ENCODE data around the gene ROCK2. TPM values are rescaled to one million over a fixed set of nuclear protein-coding genes. Genes with fewer than 3 reads are reported as not detected.
"Not testable (repeated sequence)": the region's sequence is repeated elsewhere in the genome, so short reads cannot be mapped to it uniquely, and the experiment has no call there.

ROCK2 gene
- total RNA-seq, 1 experiment from 2014 or later = 79.3 TPM

- H3K27me3 ChIP-seq (replicated peaks); H3K27ac ChIP-seq; DNase-seq (ENCODE audit: low read depth in 1 of 2, low spot score in 2 of 2); H3K4me3 ChIP-seq; H3K9me3 ChIP-seq (replicated peaks): not testable (repeated sequence)
- Histone ChIP-seq H3K4me1 (replicated peaks) (peaks cover 15% of the 10 kb centered on the region), H3K36me3 (peaks cover 28% of the 10 kb centered on the region)
Observed at GRCh38 chr2:11252458-11252857, 92.0 kb downstream of the ROCK2 start.

GRCh38 chr2:11250400-11251196, 93.8 kb downstream of the ROCK2 start:
- no peaks in the 10 kb centered on the region for H3K27me3 ChIP-seq (replicated peaks)
- H3K27ac ChIP-seq = no peak overlapping the region
- DNase-seq (ENCODE audit: low read depth in 1 of 2, low spot score in 2 of 2) = no peak
- H3K36me3 ChIP-seq = peaks cover 36% of the 10 kb centered on the region
- H3K9me3 ChIP-seq (replicated peaks) = no peaks in the 10 kb centered on the region
- H3K4me3 ChIP-seq = no peak overlapping the region
- H3K4me1 ChIP-seq (replicated peaks) = peaks cover 17% of the 10 kb centered on the region

GRCh38 chr2:11245322-11245721, 99.1 kb downstream of the ROCK2 start:
- no peaks in the 10 kb centered on the region for H3K27me3 ChIP-seq (replicated peaks)
- H3K27ac ChIP-seq = no peak overlapping the region
- H3K4me3 ChIP-seq = no peak overlapping the region
- no peaks in the 10 kb centered on the region for H3K9me3 ChIP-seq (replicated peaks)
- H3K36me3 ChIP-seq = peaks cover 61% of the 10 kb centered on the region
- no peak for DNase-seq (ENCODE audit: low read depth in 1 of 2, low spot score in 2 of 2)
- peaks cover 3% of the 10 kb centered on the region; the same call in 1 of the 2 replicates for H3K4me1 ChIP-seq (replicated peaks)

- Histone ChIP-seq H3K9me3 (replicated peaks) (no peaks in the 10 kb centered on the region), H3K36me3 (peaks cover 58% of the 10 kb centered on the region), H3K4me1 (replicated peaks) (peaks cover 8% of the 10 kb centered on the region; the same call in 1 of the 2 replicates), H3K27me3 (replicated peaks) (no peaks in the 10 kb centered on the region), H3K4me3 (no peak overlapping the region), H3K27ac (no peak overlapping the region)
- no peak for DNase-seq (ENCODE audit: low read depth in 1 of 2, low spot score in 2 of 2)
Observed at GRCh38 chr2:11244091-11244826, 100.2 kb downstream of the ROCK2 start.

- no peaks in the 10 kb centered on the region for H3K9me3 ChIP-seq (replicated peaks)
- no peak overlapping the region for H3K27ac ChIP-seq
- no peak for DNase-seq (ENCODE audit: low read depth in 1 of 2, low spot score in 2 of 2)
- H3K4me3 ChIP-seq = no peak overlapping the region
- H3K27me3 ChIP-seq (replicated peaks) = no peaks in the 10 kb centered on the region
- H3K4me1 ChIP-seq (replicated peaks) = peaks cover 8% of the 10 kb centered on the region; the same call in 1 of the 2 replicates
- H3K36me3 ChIP-seq = peaks cover 53% of the 10 kb centered on the region
Observed at GRCh38 chr2:11243512-11243911, 100.9 kb downstream of the ROCK2 start.

GRCh38 chr2:11242542-11243174, 101.8 kb downstream of the ROCK2 start:
- Histone ChIP-seq H3K27me3 (replicated peaks) (no peaks in the 10 kb centered on the region), H3K27ac (no peak overlapping the region), H3K9me3 (replicated peaks) (no peaks in the 10 kb centered on the region), H3K4me1 (replicated peaks) (peaks cover 8% of the 10 kb centered on the region; the same call in 1 of the 2 replicates), H3K4me3 (no peak overlapping the region), H3K36me3 (peaks cover 48% of the 10 kb centered on the region)
- DNase-seq (ENCODE audit: low read depth in 1 of 2, low spot score in 2 of 2) = no peak

- Histone ChIP-seq H3K4me1 (replicated peaks) (peaks cover 8% of the 10 kb centered on the region), H3K4me3 (no peak overlapping the region), H3K27ac (no peak overlapping the region), H3K36me3 (peaks cover 38% of the 10 kb centered on the region), H3K27me3 (replicated peaks) (no peaks in the 10 kb centered on the region), H3K9me3 (replicated peaks) (no peaks in the 10 kb centered on the region)
- DNase-seq (ENCODE audit: low read depth in 1 of 2, low spot score in 2 of 2) = no peak
Observed at GRCh38 chr2:11241412-11242203, 102.8 kb downstream of the ROCK2 start.

- H3K27ac ChIP-seq = no peak overlapping the region
Observed at GRCh38 chr2:11239666-11240462, 104.6 kb downstream of the ROCK2 start.

GRCh38 chr2:11239147-11239546, 105.3 kb downstream of the ROCK2 start:
- H3K27me3 ChIP-seq (replicated peaks) = no peaks in the 10 kb centered on the region
- H3K9me3 ChIP-seq (replicated peaks) = no peaks in the 10 kb centered on the region
- H3K4me3 ChIP-seq = no peak overlapping the region
- no peak overlapping the region for H3K27ac ChIP-seq
- H3K4me1 ChIP-seq (replicated peaks) = peaks cover 8% of the 10 kb centered on the region
- no peak for DNase-seq (ENCODE audit: low read depth in 1 of 2, low spot score in 2 of 2)
- peaks cover 38% of the 10 kb centered on the region for H3K36me3 ChIP-seq

More at GRCh38 chr2:11239666-11240462, 104.6 kb downstream of the ROCK2 start:
- DNase-seq (ENCODE audit: low read depth in 1 of 2, low spot score in 2 of 2) = peak; percentile 34 to 51
- H3K27me3 ChIP-seq (replicated peaks) = no peaks in the 10 kb centered on the region
- no peak overlapping the region for H3K4me3 ChIP-seq
- H3K36me3 ChIP-seq = peaks cover 36% of the 10 kb centered on the region
- H3K9me3 ChIP-seq (replicated peaks) = no peaks in the 10 kb centered on the region
- peaks cover 8% of the 10 kb centered on the region for H3K4me1 ChIP-seq (replicated peaks)

- H3K4me1 ChIP-seq (replicated peaks) = peaks cover 8% of the 10 kb centered on the region
- DNase-seq (ENCODE audit: low read depth in 1 of 2, low spot score in 2 of 2) = no peak
- H3K9me3 ChIP-seq (replicated peaks) = no peaks in the 10 kb centered on the region
- no peak overlapping the region for H3K27ac ChIP-seq
- H3K36me3 ChIP-seq = peaks cover 32% of the 10 kb centered on the region
- no peak overlapping the region for H3K4me3 ChIP-seq
- H3K27me3 ChIP-seq (replicated peaks) = no peaks in the 10 kb centered on the region
Observed at GRCh38 chr2:11237122-11237521, 107.3 kb downstream of the ROCK2 start.

- peaks cover 28% of the 10 kb centered on the region for H3K36me3 ChIP-seq
- H3K9me3 ChIP-seq (replicated peaks) = no peaks in the 10 kb centered on the region
- H3K27me3 ChIP-seq (replicated peaks) = no peaks in the 10 kb centered on the region
- H3K27ac ChIP-seq = no peak overlapping the region; the same call in 1 of the 2 replicates
- H3K4me1 ChIP-seq (replicated peaks) = peaks cover 8% of the 10 kb centered on the region
- H3K4me3 ChIP-seq = no peak overlapping the region
- DNase-seq (ENCODE audit: low read depth in 1 of 2, low spot score in 2 of 2) = no peak
Observed at GRCh38 chr2:11236335-11236734, 108.1 kb downstream of the ROCK2 start.

- H3K27ac ChIP-seq = no peak overlapping the region
- H3K36me3 ChIP-seq = peaks cover 23% of the 10 kb centered on the region
- no peak overlapping the region for H3K4me3 ChIP-seq
- no peaks in the 10 kb centered on the region for H3K27me3 ChIP-seq (replicated peaks)
- peaks cover 8% of the 10 kb centered on the region for H3K4me1 ChIP-seq (replicated peaks)
- no peaks in the 10 kb centered on the region for H3K9me3 ChIP-seq (replicated peaks)
- no peak for DNase-seq (ENCODE audit: low read depth in 1 of 2, low spot score in 2 of 2)
Observed at GRCh38 chr2:11235583-11235982, 108.9 kb downstream of the ROCK2 start.
